Mesenteric fat pad (tissue), 1 donor: Measurements from ENCODE around the gene FGF14. TPM values are rescaled to one million over a fixed set of nuclear protein-coding genes. Genes with fewer than 3 reads are reported as not detected.

Experiments used
- DNase-seq: peaks from one replicate; pipeline ENCODE4 v3.0.0-alpha.2; 2020; ENCODE audit warnings: low spot score
- total RNA-seq: library from RNA; stranded (reverse); fragmentation: NEBNext Ultra II Directional; extraction: Animal tissue kit (Norgen Biotek cat#: 25700); gene quantifications from one replicate; pipeline ENCODE4 v1.2.1, GENCODE V29; 2021
- donor health status: DM: yes; HTN: yes; CAD: no.

The FGF14 gene
- total RNA-seq, 1 donor from 2014 or later: 3.1 TPM

DNA sequence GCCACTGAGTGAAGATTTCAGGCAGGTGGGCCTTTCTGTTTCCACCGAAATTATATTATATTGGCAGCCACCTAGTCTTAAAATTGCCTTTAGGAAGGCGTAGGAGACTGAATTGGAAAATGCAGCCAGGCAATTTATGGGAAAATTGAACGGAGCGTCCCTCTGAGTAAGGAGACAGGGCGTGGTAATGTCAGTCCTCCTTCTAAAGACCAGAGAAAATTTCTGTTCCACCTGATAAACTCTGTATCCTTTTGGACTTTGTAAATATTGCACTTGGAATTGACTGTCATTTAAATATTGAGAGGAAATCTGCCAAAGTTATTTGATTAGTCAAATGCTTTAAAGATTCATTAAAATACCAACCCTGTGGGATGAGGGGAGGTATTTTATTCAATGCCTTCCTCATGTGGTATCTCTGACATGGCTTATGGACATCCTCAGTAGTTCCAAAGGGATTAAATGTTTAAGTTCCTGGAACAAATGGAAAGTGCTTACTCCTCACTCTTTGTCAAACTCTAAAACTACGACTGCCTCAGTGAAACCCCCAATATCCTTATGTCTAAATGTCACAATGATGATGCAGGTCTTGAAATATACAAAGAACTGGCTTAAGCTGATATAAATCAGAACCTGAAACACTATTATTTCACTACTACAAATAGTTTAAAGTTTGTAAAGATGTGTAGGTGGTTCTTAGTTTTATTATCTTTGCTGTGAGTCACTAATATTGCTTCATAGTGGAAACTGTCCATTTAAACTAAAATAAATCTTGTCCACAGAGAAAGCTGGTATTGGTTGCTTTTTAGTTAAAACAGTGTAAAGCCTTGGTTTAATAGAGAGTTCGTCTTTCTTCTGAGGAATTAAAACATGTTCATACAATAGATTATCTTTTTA lies 203.2 kb downstream of the FGF14 start:
- DNase-seq: no peak

DNA sequence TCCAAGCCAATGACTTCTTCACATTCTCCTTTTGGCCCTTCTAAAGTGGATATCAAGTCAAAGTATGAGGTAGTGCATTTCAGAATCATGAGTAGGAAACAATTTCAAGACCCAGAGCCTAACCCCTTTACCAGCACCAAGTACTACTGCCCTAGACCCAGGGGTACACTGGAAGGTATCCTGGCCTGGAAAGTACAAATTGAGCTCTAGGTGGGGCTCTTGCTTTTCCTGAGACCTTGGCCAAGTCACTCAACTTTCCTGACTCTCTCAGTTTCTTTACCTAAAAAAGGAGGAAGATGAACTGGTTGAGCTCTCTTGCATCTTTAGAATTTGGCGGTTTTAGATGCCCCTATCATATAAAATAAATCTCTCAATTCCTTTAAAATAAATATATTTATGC lies 204.7 kb downstream of the FGF14 start:
- DNase-seq: no peak

DNA sequence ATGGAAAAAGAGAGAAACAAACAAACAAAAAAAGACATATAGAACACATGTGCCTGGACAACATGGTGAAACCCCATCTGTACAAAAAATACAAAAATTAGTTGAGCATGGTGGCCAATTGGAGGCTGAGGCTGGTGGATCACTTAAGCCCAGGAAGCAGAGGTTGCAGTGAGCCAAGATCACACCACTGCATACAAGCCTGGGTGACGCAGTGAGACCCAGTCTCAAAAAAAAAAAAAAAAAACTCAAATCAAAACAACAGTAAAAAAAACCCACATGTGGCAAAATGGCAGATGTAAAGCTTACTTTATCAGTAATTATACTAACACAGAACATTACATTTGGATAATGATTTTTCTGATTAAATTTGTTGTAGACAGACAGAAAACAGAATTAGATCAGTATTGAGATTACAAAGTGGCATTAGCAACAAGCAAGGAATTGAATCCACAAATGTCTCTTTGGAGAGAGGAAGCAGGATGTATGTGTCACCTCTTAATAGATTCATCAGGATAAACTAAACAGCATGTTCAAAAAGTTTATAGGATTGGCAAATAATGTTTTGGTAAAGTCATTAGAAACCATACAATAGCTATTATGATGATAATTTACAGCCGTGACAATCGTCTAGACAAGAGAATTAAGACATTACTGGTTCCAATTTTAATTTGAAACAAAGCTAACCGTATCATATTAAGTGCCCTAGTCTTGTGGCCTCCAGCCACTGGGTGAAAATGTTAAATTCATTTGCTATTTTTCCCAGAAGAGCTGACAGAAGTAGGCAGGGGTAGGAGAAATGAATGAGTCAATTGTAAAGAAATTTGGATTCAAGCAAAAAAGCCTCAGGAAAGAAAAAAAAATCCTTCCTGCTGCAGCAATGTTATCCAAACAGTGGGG lies 206.0 kb downstream of the FGF14 start:
- DNase-seq: no peak

DNA sequence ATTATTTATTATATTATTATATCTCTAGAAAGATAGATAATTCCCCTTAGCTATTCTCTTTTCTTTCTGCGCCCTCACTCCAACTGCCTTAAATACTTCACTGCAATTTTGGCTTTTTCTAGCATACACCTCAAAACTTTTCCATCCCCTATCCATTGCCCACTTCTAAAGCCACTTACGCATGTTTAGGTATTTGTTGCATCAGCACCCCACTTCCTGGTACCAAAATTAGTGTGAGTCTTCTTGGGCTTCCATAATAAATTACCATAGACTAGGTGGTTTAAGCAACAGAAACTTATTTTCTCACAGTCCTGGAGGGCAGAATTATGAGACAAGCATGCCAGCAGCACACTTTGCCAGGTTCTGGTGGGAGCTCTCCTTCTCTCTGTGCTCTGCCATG lies 209.0 kb downstream of the FGF14 start:
- DNase-seq: no peak

DNA sequence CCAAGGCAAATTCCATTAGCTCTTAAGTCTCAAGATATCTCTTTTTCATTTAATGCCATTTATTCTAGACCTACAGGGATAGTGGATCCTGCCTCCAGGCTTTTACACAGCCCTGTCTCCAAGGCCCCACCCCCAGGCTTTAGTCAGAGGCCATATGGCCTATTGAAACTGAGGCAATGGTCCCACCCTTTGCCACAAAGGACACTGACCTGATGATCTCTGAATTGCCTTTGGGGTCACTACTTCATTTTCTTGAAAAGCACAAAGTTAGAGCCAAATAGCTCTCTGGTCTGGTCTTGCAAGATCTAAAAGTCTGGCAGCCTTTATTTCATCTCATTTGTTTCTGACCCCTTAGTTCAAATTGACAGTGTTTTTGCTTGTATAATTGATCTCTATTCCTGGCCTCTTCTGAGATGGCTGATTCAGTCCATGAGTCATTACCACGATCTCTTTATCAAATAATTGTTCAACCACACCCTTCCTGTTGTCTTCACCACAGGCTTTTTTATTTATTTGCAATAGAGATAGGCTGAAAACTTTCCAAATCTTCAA lies 209.8 kb downstream of the FGF14 start:
- DNase-seq: no peak

DNA sequence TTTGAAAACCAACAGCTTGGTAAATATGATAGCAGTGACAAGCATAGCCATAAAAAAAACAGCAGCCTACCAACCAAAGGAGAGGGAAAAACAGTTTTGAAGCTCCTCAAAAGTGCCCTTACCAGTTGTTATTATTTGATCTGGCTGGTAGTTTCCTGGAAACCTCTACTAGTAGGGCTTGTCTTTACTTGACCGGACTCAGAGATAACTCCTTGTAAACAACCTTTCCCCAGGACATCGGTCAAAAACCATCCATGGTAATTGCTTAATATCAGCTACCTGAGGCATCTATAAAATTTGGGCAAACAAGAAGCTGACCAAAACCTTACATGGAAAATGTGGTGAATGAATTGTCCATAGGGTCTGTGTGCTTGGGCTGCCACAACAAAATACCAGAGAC lies 210.9 kb downstream of the FGF14 start:
- DNase-seq: no peak

DNA sequence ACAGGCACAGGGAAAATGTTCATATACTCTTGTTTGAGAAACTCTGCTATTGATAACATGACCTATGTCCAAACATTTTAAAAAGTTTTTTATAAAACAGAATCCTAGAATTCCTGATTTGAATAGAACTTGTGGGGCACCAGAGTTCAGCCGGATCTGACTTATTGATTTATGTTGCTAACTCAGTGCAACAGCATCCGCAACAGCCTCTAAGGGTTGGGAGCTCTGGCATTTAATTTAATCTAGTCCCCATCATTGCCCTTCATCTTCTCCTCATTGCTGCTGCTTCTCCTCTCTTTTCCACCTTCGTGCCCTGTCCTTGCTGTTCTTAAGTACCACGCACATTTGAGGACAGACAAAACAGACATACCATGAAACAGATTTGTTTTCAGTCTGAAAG lies 214.5 kb downstream of the FGF14 start:
- no peak for DNase-seq

DNA sequence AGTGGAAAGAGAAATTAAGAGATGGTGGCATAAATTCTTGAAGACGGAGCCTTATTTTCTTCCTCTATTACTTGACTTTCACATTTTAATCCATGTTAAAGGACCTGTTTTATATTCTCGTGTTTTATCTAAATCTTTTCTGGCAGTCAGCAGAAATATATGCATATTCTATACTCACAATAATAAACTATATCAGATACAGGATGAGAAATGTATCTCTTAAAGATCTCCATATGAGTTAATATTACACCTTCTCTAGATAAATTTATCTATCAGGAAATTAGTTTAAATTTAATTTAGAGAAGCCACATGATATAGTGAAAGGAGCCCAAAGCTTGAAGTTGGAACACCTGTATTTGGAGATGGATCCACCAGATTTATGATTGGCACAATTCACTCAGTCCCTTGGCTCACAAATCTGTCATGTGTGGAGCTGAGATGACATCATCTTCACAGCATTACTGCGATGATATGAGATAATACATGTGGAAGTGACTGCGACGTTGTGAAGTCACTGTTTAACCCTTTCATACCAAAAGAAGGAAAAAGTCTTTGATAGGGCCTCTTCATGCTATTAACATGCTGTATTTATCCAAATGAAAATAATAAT lies 216.4 kb downstream of the FGF14 start:
- DNase-seq: no peak

DNA sequence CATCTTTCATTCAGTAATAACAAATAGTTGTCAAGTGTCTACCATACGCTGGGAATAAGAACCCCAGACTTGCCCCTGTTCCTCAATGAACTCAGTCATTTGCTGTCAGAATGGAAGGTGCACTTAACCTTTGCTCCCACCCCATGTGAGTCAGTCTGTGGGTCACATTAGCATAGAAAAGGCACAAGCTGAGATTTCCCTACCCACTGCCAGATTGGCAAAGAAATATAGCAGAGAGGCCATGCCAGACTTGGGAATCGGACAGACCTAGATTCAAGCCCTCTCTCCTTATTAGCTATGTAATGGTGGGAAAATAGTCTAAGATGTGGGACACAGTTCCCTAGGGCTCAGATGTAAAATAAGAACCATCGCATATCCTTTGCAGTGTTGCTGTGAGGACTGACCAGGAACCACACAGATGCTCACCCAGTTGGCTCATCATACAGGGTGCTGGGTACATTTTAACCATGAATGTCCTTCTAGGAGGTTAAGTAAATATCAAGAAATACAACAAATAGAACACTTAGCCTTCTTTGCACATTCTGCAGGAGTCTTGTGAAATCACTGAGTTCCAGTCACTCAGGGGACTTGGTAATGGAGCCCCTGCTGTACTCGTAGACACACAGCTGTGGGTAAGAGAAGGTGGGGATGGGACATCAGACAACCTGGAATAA lies 218.2 kb downstream of the FGF14 start:
- DNase-seq: no peak

DNA sequence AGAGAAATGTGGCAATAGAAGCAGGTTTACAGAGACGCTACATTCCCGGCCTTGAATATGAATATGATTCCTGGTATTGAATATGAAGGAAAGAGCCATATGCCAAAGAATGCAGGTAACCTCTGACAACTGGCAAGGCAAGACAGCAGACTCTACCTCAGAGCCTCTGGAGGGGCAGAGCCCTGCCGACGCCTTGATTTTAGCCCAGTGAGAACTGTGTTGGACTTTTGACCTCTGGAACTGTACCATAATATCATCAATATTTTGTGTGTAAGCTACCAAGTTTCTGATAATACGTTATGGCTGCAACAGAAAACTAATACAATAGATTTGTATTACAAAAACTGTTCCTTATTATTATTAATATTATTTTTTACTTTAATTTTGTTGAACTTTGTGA lies 219.7 kb downstream of the FGF14 start:
- no peak for DNase-seq

DNA sequence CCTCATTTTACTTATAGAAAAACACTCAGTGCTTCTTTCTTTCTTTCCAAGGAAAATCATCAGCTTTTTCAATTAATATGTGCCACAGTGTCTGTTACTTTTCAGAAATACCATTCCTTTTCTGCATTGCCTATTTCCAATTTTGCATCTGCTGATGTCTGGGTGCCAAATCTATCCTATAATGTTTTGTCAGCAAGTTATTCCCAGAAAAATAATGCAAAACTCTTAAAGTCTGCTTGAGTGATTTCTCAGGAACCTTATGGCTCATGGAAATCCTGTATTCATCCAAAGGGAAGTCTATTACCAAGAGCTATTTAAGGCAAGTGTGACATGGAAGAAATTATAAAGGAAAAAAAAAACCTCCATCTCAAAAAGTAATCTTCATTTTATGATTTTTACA lies 224.4 kb downstream of the FGF14 start:
- DNase-seq: no peak

DNA sequence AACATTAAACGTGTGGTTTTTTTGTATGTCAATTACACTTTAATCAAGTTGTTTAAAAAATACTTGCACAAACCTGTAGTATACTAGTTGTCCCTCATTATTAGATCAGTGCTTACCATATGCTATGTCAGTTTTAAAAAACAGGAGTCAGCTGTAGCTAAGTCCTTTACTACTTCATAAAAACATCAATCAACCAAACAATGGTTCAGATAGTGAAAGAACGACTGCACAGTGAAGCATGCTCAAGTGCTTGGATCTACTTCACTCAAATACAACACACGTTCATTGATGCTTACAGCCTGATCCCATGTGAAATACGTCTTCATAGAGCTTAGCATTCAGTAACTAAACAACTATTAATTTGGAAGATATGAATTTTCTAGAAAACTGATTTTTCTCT lies 225.0 kb downstream of the FGF14 start:
- DNase-seq: no peak

DNA sequence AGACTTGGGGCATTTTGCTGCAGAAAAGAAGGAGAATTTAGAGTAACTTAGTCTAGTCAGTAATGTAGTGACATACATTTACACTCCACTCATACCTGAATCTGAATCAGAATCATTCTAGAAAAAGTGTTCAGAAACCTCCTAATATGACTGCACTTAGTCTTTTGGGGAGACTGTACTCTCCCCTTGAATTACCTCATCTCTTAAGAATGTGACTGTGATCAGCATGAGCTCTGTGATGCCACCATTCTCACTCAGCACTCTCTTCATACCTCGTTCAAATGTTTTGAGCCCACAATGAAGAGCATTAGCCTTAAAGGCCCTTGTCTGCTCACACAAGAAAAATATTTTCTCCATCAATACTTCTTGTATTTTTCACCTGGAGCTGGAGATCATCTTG lies 229.4 kb downstream of the FGF14 start:
- no peak for DNase-seq

DNA sequence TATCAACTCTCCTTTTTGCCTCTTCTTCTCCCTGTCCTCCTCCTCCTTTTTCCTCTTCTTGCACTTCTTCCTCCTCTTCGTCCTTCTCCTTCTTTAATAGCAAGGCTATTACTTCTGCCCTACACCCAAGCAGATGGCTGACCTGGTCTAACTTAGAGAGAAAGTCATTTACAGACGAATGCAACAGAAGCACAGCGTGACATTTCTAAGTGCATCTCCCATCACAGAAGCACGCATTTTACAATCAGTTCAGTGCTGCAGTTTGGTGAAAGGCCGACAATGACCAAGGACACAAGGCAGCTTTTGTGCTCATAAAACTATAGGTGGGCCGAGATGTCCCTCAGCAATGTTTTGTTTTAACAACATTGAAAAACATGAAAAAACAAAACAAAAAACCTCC lies 231.5 kb downstream of the FGF14 start:
- DNase-seq: no peak

DNA sequence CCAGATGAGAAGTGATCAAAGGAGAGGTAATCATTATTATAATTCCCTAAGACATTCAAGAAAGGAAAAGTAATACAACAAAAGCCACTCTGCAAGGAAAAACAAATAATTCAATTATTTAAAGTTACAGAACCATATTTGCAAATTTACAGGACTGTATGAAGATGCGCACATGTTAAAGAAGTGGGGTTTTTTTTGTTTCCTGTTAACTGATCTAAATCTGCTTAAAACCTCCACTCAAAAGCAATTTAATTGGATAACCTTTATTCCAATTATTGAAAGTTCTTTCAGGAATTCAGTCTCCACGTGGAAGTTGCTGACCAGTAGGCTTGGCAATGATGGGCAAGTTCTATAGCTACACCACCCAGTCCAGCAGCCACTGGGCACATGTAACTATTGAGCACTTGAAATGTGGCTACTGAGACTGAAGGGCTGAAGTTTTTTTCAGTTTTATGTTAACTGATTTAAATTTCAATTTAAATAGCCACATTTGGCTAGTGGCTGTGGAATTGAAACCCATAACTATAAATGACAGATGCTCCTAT lies 232.3 kb downstream of the FGF14 start:
- no peak for DNase-seq

DNA sequence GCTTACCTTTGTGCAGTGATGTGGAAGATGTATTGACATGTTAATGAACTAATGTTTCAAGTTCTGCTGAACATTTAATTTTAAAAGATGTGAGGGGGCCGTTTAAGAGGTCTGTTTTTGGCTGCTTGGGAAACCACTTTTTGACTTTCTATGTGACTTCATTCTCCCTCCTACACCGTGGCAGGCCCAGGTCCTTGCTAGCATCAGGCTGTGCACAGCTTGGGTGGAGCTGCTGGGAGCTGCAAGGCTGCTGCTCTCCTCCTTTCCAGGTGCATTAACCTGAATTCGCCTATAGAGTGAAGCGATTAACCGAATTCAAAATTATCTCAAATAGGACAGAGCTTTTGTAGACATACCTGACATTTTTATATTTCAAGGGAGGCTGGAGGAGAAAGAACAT lies 249.1 kb downstream of the FGF14 start:
- no peak for DNase-seq

DNA sequence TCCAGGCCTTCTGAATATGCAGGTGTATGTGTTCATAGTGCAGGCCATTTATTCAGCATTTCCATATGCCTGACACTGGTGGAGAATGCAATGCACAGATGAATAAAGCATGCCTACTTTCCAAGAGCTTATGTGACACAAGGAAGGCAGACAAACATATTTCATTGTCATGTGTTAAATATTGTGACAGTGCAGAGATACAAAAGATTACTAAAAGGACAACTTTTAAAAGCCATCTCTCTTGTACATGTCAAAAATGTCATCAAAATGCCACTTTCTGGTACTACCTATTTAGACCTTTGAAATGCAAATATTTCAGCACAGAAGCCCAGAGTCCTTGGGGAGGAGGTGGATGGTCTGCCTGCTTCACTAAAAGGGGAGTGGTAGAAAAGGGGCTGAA lies 254.5 kb downstream of the FGF14 start:
- DNase-seq: no peak

DNA sequence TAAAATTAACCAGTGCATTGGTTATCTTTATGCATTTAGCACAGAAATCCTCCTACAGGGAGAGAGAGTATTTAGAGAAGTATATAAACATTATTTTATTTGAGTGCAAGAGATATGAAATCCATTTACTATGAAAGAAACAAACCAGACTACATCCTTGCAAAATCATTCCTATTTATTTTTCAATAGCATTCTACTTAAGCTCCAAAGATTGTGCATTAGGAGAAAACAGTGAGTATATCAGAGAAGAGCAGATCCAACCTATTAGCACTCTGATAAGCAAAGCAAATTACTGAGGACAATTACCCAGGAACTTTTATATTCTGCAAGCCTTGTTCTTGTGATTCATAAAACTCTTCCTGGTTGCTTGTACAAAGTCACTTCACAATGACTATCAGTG lies 256.1 kb downstream of the FGF14 start:
- DNase-seq: no peak

DNA sequence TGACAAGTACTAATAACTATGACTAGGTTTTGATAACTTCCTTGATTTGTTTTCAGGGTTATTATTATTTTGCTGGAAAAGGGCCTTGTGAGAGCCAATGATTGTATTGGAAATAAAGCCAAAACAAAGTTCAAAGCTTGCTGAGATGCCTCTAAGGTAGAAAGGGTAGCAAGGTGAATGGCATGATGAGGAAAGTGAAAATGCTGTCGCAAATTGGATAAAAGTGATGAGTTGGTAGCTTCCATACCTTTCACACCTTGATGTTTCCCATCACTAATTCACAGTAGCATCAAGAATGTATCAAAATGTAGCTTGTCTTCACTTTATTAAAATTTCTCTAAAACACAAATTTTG lies 259.4 kb downstream of the FGF14 start:
- DNase-seq: no peak

DNA sequence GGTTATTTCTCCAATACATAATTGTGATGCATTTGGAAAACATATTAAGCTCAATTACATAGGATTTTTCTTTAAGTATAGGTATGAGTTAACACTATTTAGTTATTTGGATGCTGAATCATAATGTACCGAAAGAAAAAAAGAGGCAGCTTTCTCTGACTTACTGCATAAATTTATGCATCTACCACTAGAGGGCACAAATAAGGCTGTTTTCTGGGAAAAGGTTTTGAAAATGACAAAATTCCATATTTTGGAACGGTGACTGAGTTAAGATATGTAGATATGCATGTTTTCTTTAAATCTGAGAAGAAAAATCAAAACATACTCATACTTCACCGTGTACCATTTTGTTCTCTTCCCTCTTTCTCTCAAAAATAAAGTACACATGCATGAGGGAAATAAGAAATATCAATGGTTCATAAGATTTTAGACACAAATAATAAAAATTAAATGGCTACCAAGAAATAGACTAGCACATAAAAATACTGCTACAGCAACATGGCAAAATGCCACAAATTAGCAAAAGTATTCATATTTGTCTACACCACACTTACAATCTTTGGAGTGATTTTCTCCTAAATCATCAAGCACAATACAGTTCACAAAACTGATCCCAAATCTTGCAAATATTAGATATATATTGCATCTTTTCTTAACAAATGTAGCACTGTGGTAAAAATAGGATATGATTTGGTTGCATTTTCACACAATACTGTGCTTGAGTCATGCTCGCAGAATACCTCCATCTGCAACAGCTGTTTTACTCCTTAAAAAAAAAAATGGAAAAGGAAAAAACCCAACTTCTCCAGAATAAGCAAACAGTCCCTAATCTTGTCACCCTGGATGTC lies 260.0 kb downstream of the FGF14 start:
- DNase-seq: no peak
